Activated gamma-delta T cell (primary cell): ENCODE measurements around the gene ARHGAP6.

Source experiments
- DNase-seq: peaks from one replicate; lab custom pipeline; 2025; lab: John Stamatoyannopoulos, UW

Gene ARHGAP6

DNA sequence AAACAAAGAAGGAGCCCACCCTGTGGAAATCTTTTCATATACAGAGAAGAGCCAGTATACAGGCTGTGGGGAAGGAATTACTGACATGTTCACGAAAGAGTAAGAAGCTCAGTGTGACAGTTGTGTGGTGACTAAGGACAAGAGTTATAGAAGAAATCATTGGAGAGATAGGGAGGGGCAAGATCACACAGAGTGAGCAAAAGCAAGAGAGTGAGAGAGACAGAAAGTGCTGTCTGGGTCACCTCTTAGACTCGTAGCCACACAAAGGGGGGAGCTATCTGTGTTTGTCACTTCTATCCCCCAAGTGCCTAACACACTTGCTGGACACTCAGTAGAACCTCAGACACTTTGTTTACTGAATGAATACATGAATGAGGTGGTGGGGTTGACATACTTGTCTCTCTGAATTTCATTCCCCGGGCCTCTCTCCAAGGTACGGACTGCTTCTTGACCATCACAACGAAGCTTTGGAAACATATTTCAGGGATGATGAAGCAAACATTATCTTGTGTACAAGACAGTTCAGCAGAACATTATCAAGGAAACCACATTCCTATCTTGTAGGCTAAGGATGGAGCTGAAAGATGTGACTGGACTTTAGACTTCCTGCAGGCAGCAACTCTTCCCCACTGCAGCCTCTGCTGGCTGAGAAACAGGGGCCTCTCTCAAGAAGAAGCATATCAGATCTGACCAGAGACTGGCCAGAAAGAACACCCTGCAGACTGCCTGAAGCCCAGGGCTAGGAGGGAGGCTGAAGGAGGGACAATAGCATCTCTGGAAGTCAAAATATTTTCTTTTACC, 204.3 kb downstream of the ARHGAP6 start:
- no peak for DNase-seq

DNA sequence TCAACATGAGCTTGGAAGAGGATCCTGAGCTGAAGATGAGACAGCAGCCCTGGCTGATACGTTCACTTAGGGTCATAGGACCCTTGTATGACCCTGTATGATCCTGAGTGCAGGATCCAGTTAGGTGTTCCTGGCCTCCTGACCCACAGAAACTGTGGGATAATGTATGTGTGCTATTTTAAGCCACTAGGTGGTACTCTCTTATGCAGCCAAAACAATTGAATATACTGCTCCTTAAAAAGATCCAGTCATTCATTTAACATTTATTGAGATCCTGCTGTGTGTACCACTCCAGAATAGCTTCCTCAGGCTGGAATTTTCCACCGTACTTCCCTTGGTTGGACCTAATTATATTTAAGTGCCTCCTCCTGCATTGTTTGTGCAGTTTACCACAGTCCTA, 205.4 kb downstream of the ARHGAP6 start:
- DNase-seq: no peak

DNA sequence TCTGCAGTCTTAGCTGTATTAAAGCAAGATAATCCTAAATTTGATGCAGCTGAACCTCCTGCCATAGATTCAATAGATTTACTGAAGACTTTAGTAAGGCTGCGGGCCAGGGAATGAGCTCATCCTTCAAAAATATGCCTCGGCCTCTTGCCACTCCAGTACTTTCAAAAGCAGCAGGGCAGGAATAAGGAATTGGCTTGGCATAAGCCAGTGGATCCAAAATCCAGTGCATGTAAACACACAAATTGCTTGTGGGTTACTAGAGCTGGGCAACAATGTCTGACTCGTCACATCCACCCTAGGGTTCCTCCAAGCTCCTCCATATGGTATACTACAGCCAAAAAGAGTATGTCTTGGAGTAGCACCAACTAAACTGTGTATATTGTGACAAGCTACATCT, 207.6 kb downstream of the ARHGAP6 start:
- no peak for DNase-seq

DNA sequence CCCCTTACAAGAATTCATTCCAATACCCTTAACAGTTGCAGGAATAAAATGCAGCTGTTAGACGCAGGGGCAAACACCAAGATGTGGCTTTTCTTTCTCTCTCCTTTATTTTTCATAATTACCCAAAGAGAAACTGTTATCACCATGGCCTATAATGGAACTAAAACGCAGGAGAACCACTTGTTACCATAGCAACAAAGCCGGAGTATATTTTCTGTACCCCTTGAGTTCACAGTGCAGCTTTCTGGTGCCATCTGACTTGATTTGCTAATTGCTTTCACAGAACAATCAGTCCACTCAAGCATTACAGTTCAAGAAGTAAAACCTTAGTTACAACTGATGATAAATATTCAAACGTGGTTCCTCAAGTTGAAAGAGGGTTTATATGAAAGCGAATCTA, 214.6 kb downstream of the ARHGAP6 start:
- DNase-seq: no peak

- no peak for DNase-seq
These were observed 215.4 kb downstream of the ARHGAP6 start for GRCh38 chrX:11450354-11450753.

DNA sequence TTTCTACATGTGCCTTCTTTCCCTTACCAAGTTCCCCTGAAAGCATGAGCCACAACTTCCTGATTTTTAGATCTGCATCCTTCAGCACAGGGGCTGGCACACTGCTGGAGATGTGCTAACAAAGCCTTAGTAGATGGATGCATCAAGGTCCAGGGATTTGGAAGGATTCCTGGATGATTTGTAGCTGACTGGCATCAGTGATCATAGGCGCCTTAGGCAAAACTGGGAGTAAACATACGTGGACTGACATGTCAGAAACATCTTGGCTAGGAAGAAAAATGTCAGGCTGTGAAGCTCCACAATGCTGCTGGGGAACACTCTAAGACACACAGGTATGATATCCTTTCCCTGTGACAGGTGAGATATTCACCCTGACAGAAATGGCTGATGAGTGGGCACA, 216.1 kb downstream of the ARHGAP6 start:
- DNase-seq: no peak

GRCh38 chrX:11447418-11447817, 218.3 kb downstream of the ARHGAP6 start:
- no peak for DNase-seq

DNA sequence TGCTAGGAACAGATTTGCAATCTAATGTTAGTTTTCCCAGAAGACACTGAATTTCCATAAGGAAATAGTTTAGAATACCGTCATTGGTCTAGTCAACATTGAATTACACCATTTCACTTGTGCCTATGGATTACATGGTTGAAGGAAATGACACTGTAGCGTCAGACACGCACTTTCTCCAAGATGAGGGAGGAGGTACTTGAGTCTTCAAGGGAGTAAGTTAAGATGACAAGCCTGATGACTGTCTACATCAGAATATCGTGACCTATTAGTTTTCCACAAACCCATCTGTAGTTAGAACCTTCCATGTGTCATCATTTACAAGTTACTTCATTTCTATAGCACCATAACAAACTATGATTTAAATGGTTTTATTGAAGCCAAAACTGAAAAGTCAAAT, 218.8 kb downstream of the ARHGAP6 start:
- DNase-seq: no peak

DNA sequence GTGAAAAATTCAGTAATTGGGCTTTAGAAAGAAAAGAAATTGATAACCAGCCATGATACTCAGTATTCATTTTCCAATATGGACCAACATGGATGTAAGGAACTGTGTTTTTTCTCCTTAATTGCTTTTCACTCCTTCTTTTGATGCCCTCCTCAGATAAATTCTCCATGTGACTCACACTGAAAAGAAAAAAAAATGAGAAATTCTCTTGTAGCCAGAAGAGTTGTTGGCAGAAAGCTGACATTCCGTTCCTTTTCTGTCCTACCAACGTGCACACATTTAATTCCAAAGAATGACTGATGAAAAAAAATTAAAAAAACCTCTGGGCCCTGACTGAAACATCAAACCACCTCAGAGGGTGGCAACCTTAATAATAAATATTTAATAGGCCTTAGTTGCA, 219.4 kb downstream of the ARHGAP6 start:
- DNase-seq: no peak

GRCh38 chrX:11445540-11445939, 220.2 kb downstream of the ARHGAP6 start:
- no peak for DNase-seq

GRCh38 chrX:11444052-11444451, 221.7 kb downstream of the ARHGAP6 start:
- DNase-seq: no peak

DNA sequence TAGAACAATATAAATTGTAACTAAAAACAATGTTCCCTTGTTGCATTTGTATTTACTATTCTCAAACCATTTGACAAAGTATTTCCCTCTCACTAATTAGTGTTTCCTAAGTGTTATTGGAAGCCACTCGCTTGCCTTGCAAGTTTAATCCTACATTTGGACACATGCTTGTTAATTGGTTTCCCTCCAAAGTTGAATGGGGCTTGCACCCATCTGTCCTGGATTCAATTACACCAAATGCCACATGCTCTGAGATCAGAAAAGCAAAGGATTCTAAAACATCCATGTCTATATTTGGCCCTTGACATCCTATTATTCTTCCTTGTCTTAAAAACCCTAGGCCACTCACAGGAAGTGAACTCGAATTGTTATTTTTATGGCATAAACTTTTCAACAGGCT, 225.9 kb downstream of the ARHGAP6 start:
- DNase-seq: no peak

DNA sequence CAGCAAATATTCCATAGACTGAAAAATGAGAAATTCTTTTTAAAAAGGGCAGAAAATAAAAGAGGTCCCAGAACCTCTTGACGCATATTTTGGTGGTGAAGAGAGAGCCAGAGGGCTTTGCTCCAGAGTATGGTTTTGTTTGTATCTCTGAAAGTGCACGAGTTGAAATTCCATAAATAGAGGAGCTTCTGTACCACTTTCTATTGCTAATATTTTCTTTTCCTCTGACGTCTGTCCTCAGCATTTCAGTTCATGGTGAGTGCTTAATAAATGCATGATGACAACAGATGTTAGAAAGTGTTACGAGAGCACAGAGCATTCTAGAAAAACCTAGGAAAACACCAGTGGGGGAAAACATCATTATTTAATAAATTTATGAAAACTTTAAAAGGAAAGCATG, 227.0 kb downstream of the ARHGAP6 start:
- no peak for DNase-seq

GRCh38 chrX:11438380-11438723, 227.4 kb downstream of the ARHGAP6 start:
- DNase-seq: no peak

DNA sequence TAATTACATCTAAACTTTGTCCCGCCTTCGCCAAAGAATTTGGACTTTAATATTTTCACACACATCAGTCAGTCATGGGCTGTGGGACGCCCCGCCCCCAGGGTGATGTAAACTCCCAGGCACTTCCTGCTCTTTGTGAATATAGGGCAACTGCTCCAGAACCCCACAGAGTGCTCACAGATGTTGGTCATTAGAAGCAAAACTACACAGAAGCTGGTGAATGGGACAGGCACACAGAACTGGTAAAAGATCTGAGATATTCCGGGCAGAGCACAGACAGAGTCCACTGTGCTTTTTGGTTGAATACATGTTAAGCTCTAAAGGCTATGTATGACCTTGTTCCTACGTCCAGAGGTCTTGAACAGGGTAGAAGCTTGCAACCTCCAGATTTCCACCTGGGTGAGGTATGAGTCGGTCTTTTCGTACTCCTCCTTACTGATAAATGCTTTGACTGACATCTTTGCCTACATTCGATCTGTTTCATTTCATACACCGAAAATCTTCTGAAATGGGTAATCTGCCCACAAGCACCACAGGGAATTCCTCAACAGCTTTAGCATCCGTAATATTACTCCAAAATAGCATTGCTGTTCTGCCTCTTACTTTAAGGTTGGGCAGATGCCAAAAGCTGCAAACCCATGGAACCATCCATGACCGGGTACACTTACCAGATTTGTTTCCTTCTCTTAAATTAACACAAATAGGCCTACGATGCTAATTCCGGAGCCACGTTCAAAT, 227.9 kb downstream of the ARHGAP6 start:
- no peak for DNase-seq

GRCh38 chrX:11435568-11435967, 230.2 kb downstream of the ARHGAP6 start:
- no peak for DNase-seq

- no peak for DNase-seq
These were observed 231.1 kb downstream of the ARHGAP6 start for GRCh38 chrX:11434607-11435006.

DNA sequence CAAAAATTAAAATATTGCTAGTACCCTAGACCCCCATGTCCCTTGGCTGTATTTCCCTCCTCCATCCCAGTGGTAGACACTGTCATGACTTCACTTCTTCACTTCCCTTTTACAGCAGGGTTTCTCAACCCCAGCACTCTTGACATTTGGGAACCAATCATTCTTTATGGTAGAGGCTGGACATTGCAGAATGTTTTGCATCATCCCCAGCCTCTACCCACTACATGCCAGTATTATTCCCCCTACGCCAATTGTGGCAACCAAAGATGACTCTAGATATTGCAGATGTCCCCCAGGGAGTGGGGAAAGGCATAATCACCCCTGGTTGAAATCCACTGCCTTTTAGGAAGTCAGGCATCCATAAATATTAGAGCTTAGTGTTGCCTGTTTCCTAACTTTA, 233.9 kb downstream of the ARHGAP6 start:
- DNase-seq: no peak

DNA sequence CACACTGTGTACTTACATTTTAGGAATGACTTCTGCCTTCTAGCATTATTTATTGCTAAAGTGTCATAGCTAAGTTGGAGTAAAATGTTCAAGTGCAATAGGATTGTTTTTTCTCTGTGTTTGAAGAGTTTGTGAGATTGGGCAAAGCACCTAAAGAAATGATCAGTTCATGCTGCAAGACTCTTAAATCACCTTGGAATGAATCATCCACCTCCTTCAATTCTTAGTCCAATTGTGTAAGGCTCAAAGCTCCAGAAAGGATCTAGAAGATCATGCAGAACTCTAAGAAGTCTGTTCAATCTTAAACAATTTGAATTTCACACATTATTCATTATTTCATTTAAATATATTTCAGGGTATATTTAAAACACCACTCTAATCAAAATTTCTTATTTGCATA, 235.4 kb downstream of the ARHGAP6 start:
- no peak for DNase-seq

GRCh38 chrX:11429538-11430085, 236.1 kb downstream of the ARHGAP6 start:
- DNase-seq: no peak

DNA sequence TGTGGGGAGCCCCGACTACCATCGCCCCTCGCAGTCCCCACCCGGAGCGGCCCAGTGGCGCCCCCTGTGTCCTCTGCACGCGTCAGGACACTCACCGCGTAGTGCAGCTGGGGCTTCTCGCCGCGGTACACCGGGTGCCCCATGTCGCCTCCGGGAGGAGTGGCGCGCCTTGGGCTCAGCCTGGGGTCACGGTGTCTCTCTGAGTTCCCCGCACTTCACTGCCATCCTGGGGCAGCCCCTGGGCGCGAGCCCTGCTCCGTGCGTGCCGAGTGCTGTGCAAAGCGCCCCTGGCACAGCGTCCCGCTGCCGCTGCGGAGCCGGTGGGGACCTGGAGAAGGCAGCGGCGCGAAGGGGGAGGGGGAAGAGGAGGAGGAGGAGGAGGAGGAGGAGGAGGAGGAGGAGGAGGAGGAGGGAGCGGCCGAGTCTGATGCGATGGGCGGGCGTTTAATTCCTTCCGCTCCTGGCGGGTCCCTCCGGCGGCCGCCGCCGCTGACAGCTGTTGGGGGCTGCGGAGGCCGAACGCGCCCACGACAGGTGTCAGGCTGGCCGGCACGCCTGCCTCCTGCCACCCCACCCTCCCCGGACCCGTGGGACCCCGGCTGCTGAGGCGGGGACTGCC, 238.2 kb downstream of the ARHGAP6 start:
- DNase-seq: peak; percentile 9

DNA sequence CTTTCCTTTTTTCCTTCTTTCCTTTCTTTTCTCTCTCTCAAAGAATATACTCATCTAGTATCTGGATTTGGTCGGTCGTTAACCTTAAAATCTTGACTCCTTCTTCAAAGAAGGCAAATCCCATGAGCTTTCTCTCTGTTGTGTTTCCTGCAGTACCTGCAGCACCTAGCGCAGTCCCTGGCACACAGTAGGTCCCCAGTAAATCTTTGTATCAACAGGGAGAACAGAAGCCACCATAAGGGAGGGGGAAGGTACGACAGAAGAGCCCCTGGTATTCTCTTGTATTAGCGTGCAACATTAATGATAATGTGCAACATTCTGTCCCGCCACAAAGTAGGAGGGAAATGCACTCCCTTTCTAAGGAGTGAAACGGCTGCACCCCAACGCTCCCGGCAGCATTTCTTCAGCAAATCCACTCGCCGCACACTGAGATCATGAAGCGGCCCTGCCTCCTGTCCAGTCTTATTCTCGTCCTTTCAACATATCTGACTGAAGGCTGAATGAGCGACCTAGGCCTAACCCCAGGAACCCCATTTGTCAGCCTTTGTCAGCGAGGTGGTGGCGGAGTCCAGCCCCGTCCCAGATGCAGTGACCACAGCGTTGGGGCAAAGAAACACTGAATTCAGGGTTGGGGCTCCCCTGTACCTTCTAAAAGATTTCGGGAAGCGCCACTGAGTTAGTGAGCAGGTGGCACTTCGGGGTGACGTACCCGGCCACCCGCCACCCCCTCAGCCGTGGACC, 238.8 kb downstream of the ARHGAP6 start:
- no peak for DNase-seq
